Activated CD4-positive, alpha-beta memory T cell treated with anti-CD3 and anti-CD28 coated beads, Interleukin-2, amount 10 ng/mL, durations not matched to agents 7 days and 5 days (primary cell): ENCODE results near the gene PRPF40B. TPM values are rescaled to one million over a fixed set of nuclear protein-coding genes. Genes with fewer than 3 reads are reported as not detected.

Experiments used
- CTCF ChIA-PET: fragments of 350-600 bp; sonication (Branson Sonifier 250); formaldehyde crosslinking; loops from one replicate; lab custom pipeline; 2021; ENCODE audit warnings: antibody characterized with exemption, inconsistent platforms; lab: Charles Lee
- POLR2A ChIA-PET: fragments of 350-600 bp; sonication (Branson Sonifier 250); formaldehyde crosslinking; loops from one replicate; lab custom pipeline; 2021; ENCODE audit warnings: antibody characterized with exemption; lab: Charles Lee
- DNase-seq: peaks from one replicate; pipeline ENCODE4 v3.0.0-alpha.2; 2020
- H3K27ac Mint-ChIP-seq: one replicate; pipeline ENCODE4 v1.8.0; 2021; ENCODE audit warnings: mild to moderate bottlenecking, mixed read lengths
- H3K27me3 Mint-ChIP-seq: one replicate; pipeline ENCODE4 v1.8.0; 2021; ENCODE audit warnings: mixed read lengths
- H3K36me3 Mint-ChIP-seq: one replicate; pipeline ENCODE4 v1.8.0; 2021; ENCODE audit warnings: low read depth, mixed read lengths
- H3K4me1 Mint-ChIP-seq: one replicate; pipeline ENCODE4 v1.8.0; 2021; ENCODE audit warnings: mixed read lengths
- H3K4me3 Mint-ChIP-seq: one replicate; pipeline ENCODE4 v1.8.0; 2021; ENCODE audit warnings: mild to moderate bottlenecking, mixed read lengths
- H3K9me3 Mint-ChIP-seq: one replicate; pipeline ENCODE4 v1.8.0; 2021; ENCODE audit warnings: mixed read lengths
- total RNA-seq, 2 experiments: library from RNA; stranded (reverse); gene quantifications; one replicate each; pipeline ENCODE4 v1.2.3, GENCODE V29; 2021

PRPF40B gene
- total RNA-seq, 2 experiments from 2014 or later: 8.0 to 8.7 TPM

DNA sequence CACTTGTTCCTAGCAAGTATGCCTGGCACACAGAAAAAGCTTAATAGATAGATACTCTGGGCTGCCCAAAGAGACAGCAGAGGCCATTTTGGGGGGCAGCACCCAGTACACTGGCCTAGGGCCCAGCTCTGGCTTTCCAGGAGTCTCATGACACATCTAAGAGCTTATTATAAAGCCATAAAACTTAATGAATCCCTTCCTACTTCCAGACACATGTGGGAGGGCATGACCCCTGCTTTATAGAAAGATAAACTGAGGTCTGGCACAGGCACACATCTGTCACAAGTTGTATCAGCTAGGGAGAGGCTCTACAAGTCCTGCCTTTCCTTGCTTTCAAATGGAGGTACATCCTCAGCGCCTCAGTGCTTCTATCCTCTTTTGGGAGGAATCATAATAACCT is 56.7 kb downstream of the PRPF40B start:
- DNase-seq: no peak
- H3K4me3 Mint-ChIP-seq: no peak overlapping the region

GRCh38 chr12:49683599-49684309 is 60.4 kb downstream of the PRPF40B start:
- Mint-ChIP-seq H3K4me1 (no peaks in the 10 kb centered on the region), H3K27ac (no peak overlapping the region), H3K9me3 (no peaks in the 10 kb centered on the region), H3K27me3 (no peaks in the 10 kb centered on the region), H3K4me3 (no peak overlapping the region), H3K36me3 (no peaks in the 10 kb centered on the region)
- ChIA-PET CTCF (interaction anchor here (0.6 kb wide), 1 partner anchor 57 kb away, joined by 3 read pairs; the partner anchor contains the start of gene TMBIM6), POLR2A (interaction anchor here (1.0 to 1.4 kb wide), 3 partner anchors 9 to 23 kb away, joined by 3 to 6 read pairs (median 3); partner anchors contain the start of gene FMNL3)
- no peak for DNase-seq

More for the DNA sequence above, 56.7 kb downstream of the PRPF40B start:
- ChIA-PET CTCF (interaction anchor here (1.0 to 1.3 kb wide), 2 partner anchors 9 to 36 kb away, joined by 3 to 4 read pairs; no protein-coding TSS in a partner anchor), POLR2A (interaction anchor here (2.0 to 3.1 kb wide), 2 partner anchors 10 to 17 kb away, joined by 8 to 9 read pairs; no protein-coding TSS in a partner anchor)
- H3K27me3 Mint-ChIP-seq: no peaks in the 10 kb centered on the region
- no peak overlapping the region for H3K27ac Mint-ChIP-seq
- no peaks in the 10 kb centered on the region for H3K9me3 Mint-ChIP-seq
- H3K36me3 Mint-ChIP-seq: no peaks in the 10 kb centered on the region
- peaks cover 17% of the 10 kb centered on the region for H3K4me1 Mint-ChIP-seq

DNA sequence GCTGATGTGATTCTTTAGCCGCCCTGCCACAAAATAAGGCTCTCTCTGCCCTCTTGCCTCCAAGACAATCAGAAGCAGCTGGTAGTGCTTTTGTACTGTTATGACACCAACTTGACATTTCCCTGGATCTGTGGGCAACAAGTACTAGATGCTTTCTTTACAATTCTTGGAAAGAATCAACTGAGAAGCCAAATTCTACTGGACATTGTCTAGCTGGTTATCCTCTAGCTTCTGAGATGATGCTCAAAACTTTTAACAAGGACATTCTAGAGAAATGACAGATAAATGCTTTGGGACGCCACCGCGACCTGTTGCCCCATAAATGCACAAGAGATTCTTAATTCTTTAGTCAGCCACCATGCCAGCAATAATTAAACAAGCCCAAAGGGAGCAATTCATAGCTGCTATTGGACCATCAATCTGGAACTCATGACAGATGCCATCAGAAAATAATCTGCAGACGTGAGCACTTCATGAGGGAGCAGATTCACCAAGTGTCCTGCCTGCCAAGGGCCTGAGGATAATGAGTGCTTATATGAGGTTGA is 61.0 kb downstream of the PRPF40B start:
- POLR2A ChIA-PET: interaction anchor here (1.3 kb wide), 1 partner anchor 22 kb away, joined by 3 read pairs; the partner anchor contains the start of gene FMNL3
- no peak overlapping the region for H3K4me3 Mint-ChIP-seq
- no peaks in the 10 kb centered on the region for H3K36me3 Mint-ChIP-seq
- no peak for DNase-seq
- no peaks in the 10 kb centered on the region for H3K9me3 Mint-ChIP-seq
- CTCF ChIA-PET: interaction anchor here (0.6 kb wide), 1 partner anchor 57 kb away, joined by 3 read pairs; the partner anchor contains the start of gene TMBIM6
- no peak overlapping the region for H3K27ac Mint-ChIP-seq
- H3K4me1 Mint-ChIP-seq: no peaks in the 10 kb centered on the region
- H3K27me3 Mint-ChIP-seq: no peaks in the 10 kb centered on the region

GRCh38 chr12:49687941-49688340 is 64.6 kb downstream of the PRPF40B start:
- Mint-ChIP-seq H3K27ac (no peak overlapping the region), H3K36me3 (no peaks in the 10 kb centered on the region), H3K4me3 (no peak overlapping the region), H3K9me3 (no peaks in the 10 kb centered on the region), H3K27me3 (no peaks in the 10 kb centered on the region), H3K4me1 (peaks cover 5% of the 10 kb centered on the region)
- CTCF ChIA-PET: interaction anchor here (1.1 kb wide), 1 partner anchor 11 kb away, joined by 3 read pairs; no protein-coding TSS in a partner anchor
- POLR2A ChIA-PET: no interaction called here
- no peak for DNase-seq

DNA sequence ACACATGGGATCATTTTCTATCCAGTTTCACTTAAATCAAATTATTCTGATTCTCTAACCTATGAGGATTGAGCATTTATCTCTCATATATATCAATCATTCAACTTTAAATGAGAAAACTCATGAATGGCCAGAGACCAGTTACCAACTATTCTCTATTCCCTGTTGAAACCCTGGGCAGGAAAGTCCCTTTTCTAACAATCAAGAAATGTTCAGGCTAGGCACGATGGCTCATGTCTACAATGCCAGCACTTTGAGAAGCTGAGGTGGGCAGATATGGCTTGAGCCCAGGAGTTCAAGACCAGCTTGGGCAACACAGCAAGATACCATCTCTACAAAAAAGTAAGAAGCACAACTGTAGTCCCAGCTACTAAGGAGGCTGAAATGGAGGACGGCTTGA is 65.9 kb downstream of the PRPF40B start:
- H3K4me1 Mint-ChIP-seq: peaks cover 5% of the 10 kb centered on the region
- no peaks in the 10 kb centered on the region for H3K9me3 Mint-ChIP-seq
- no peak overlapping the region for H3K4me3 Mint-ChIP-seq
- DNase-seq: no peak
- CTCF ChIA-PET: interaction anchor here (1.1 to 1.2 kb wide), 2 partner anchors 12 to 41 kb away, joined by 3 read pairs; no protein-coding TSS in a partner anchor
- H3K36me3 Mint-ChIP-seq: no peaks in the 10 kb centered on the region
- no peaks in the 10 kb centered on the region for H3K27me3 Mint-ChIP-seq
- POLR2A ChIA-PET: interaction anchor here (1.5 kb wide), 1 partner anchor 14 kb away, joined by 4 read pairs; no protein-coding TSS in a partner anchor
- no peak overlapping the region for H3K27ac Mint-ChIP-seq

GRCh38 chr12:49689785-49690184 is 66.4 kb downstream of the PRPF40B start:
- peaks cover 5% of the 10 kb centered on the region for H3K4me1 Mint-ChIP-seq
- H3K27me3 Mint-ChIP-seq: no peaks in the 10 kb centered on the region
- no peaks in the 10 kb centered on the region for H3K9me3 Mint-ChIP-seq
- H3K4me3 Mint-ChIP-seq: no peak overlapping the region
- POLR2A ChIA-PET: interaction anchor here (1.5 kb wide), 1 partner anchor 14 kb away, joined by 4 read pairs; no protein-coding TSS in a partner anchor
- DNase-seq: no peak
- no peaks in the 10 kb centered on the region for H3K36me3 Mint-ChIP-seq
- H3K27ac Mint-ChIP-seq: no peak overlapping the region
- CTCF ChIA-PET: interaction anchor here (1.2 kb wide), 1 partner anchor 42 kb away, joined by 3 read pairs; no protein-coding TSS in a partner anchor

- Mint-ChIP-seq H3K9me3 (no peaks in the 10 kb centered on the region), H3K36me3 (no peaks in the 10 kb centered on the region), H3K4me1 (peaks cover 9% of the 10 kb centered on the region), H3K27me3 (no peaks in the 10 kb centered on the region), H3K4me3 (no peak overlapping the region), H3K27ac (no peak overlapping the region)
- DNase-seq: no peak
- CTCF ChIA-PET: interaction anchor here (0.6 to 1.1 kb wide), 3 partner anchors 11 to 16 kb away, joined by 3 read pairs; partner anchors contain the start of gene FMNL3
- POLR2A ChIA-PET: no interaction called here
Measured at GRCh38 chr12:49692851-49693250, 69.5 kb downstream of the PRPF40B start.

DNA sequence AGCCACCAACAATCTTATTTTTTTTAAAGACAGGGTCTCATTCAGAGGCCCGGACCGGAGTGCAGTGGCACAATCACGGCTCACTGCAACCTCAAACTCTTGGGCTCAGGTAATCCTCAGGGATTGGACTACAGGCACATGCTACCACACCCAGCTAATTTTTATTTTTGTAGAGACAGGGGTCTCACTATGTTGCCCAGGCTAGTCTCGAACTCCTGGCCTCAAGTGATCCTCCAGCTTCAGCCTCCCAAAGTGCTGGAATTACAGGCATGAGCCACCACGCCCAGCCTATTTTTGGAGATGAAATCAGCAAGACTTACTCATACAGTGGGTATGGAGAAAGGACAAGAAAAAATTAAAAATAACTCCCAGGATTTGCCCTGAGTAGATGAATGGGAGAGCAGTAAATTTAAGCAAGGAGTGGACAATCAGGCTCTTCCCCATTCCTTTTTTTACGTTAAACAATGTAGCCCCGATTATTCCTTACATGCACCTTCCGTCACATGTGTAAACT is 70.6 kb downstream of the PRPF40B start:
- ChIA-PET CTCF (no interaction called here), POLR2A (interaction anchor here (1.7 kb wide), 1 partner anchor 20 kb away, joined by 5 read pairs; no protein-coding TSS in a partner anchor)
- H3K27me3 Mint-ChIP-seq: no peaks in the 10 kb centered on the region
- H3K4me3 Mint-ChIP-seq: no peak overlapping the region
- H3K9me3 Mint-ChIP-seq: no peaks in the 10 kb centered on the region
- no peak for DNase-seq
- H3K27ac Mint-ChIP-seq: no peak overlapping the region
- H3K4me1 Mint-ChIP-seq: peaks cover 20% of the 10 kb centered on the region
- H3K36me3 Mint-ChIP-seq: no peaks in the 10 kb centered on the region

Other genes with a start within 250 kb of the PRPF40B start
- gene KCNH3, start 84.5 kb upstream of the PRPF40B start, total RNA-seq: under 1 TPM; 0.58 to 0.90 TPM
- gene MCRS1, start 55.4 kb upstream of the PRPF40B start, total RNA-seq: 10 to 100 TPM; 70.5 to 73.1 TPM
- gene FAM186B, start 17.9 kb upstream of the PRPF40B start, total RNA-seq: not detected
- gene FMNL3, start 83.8 kb downstream of the PRPF40B start, total RNA-seq: 10 to 100 TPM; 34.7 to 34.9 TPM
- 100 to 1,000 TPM; 600 to 613 TPM for gene TMBIM6, start 118.0 kb downstream of the PRPF40B start, total RNA-seq
- gene NCKAP5L, start 204.9 kb downstream of the PRPF40B start, total RNA-seq: 1 to 10 TPM; 1.1 to 1.2 TPM
- 1 to 10 TPM; 8.9 to 9.9 TPM for gene BCDIN3D, start 219.5 kb downstream of the PRPF40B start, total RNA-seq